DMS79 (cell line): ENCODE results near the gene TOMM20.
A peak's percentile ranks its signal among the peaks of the same experiment; 100 is the strongest.
"Not testable (repeated sequence)": the region's sequence is repeated elsewhere in the genome, so short reads cannot be mapped to it uniquely, and the experiment has no call there.

Experiments used
- DNase-seq: peaks from one replicate; lab custom pipeline; 2025; lab: John Stamatoyannopoulos, UW

Gene TOMM20

DNA sequence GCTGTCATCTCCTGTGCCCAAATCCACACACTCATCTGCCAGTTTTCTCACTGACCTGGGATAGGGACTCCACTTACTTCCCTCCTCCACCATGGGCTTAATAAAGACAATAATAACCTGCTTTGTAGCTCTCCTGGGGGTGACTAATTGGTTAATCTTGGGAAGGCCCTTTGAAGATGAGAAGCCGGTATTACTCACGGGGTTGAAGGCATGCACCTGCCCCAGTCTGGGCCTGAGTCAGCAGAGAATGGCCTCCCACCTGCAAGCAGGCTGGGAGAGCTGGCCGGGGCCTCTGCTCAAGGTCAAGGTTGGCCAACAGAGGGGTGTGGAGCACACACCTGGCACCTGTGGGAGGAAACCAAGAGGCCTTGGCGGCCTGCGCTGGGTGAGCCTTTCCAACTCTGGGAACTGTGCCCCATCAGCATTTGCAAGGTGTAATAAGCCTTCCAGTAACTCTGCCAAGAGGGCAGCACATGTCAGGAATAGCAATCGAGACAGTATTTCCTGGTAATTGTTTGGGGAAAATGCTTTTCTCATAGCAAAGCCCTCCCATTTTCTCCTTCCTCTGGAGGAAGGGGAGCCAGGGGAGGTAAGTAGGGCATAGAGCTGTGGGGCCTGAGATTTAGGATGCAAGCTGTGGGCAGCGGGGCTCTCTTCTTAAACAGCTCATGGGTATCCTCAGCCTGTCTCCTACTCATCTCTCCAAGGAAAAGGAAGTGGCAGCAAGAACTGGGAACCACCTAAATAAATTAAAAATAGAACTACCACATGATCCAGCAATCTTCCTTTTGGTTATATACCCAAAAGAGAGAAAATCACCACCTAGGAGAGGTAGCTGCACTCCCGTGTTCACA is 49.0 kb downstream of the TOMM20 start:
- DNase-seq: peak; percentile 60

DNA sequence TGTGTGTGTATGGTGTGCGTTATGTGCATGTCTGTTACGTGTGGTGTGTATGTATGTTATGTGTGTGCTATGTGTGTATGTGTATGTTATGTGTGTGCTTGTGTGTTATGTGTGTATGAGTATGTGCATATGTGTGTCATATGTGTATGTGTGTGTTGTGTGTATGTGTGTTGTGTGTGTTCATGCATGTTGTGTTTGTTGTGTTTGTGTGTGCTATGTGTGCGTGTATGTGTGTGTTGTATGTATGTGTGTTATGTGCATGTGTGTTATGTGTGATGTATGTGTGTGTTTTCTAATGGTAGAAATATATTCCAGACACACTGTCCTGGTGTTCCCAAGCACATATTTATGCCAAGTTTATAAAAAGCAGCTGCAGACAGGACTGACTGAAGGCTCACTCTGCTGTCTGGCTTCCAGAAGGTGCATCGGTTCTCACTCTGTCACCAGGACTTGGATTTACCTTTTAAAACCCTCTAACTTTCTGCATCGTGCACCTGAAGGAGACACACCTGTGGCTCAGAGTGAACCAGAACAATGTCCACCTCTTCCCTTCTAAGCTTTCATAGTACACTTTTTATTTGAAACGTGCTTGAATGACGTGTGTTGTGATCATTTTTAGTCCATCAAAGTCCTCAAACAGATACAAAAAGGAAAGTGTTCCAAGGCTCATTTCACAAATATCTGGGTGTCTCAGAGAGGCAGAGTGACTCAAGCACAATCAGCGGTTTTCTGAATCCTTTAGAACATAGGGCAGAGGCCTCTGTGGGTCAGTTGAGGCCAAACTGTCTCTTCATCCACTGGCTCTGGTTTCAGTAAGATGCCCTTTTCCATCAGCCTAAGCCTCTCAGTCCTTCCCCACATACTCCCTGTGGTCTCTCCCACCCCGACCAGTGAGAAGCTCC is 49.9 kb downstream of the TOMM20 start:
- DNase-seq: no peak

DNA sequence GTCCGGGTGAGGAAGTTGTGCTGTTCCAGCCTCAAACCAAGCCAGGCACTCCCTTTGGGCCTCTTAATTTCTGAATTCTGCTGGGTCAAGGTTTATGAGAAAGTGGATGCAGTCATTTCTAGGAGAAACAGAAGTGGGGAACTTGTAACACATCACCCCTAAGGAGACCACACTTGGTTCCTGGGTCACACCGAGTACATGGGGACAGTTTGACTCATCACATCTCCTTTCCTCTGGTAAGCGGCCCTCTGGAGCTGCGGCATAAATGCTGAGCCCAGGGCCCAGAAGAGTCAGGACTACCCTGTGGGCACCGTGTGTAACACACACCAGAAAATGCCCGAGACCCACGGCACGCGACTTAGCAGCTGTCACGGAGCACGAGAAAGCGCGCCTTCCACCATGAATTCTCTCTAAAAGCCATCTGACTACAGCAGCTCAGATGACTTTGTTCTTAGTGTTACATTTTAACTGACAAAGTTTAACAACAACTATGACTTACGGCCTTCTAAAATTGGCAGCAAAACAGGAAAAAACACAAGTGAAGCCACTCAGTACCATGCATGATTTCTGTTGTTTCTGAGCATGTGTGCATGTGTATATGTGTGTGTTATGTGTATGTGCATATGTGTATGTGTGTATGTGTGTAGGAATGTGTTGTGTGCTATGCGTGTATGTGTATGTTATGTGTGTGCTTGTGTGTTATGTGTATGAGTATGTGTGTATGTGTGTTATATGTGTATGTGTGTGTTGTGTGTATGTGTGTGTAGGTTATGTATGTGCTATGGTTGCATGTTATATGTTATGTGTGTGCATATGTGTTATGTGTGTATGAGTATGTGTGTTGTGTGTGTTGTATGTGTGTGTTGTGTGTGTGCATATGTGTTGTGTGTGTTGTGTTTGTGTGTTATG is 50.8 kb downstream of the TOMM20 start:
- no peak for DNase-seq

DNA sequence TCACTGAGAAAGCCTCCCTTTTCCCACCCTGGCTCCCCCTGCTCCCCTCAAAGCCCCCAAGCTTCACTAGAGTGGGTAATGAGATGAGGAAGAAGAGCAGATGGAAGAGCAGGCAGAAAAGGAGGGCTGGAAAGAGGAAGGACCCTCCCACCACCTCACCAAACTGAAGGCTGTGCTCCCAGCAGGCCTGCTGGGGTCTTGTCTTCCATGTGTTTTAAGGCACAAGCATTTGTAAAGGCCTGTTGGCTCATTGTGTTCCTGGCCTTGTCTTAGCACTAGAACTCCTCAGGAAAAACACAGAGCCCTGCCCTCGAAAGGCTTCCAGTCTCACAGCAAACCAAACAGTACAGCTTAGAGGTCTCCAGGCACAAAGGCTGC is 51.5 kb downstream of the TOMM20 start:
- no peak for DNase-seq

DNA sequence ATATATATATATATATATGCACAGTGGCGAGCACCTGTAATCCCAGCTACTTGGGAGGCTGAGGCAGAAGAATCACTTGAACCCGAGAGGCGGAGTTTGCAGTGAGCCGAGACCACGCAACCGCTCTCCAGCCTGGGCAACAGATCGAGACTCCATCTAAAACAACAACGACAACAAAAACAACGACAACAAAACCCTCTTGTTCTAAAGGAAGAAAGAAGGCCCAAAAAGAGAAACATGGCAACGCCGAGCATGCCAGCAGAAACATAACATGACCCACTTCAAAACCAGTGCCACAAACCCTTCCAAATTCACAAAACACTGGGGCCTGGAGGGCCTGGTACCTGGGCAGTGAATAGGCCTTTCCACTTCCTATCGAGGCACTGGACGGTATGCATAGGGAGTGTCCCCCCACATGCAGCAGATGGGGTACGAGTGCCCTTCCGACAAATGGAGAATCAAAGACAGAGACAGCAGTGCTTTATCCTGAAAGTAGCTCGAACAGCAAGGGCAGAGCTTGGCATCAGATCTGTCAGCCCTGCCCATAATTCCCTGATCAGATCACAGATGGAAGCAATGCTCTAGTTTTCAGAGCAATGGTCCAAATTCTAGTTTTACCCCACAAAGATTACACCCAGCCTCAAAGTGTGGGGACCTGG is 52.0 kb downstream of the TOMM20 start:
- no peak for DNase-seq

DNA sequence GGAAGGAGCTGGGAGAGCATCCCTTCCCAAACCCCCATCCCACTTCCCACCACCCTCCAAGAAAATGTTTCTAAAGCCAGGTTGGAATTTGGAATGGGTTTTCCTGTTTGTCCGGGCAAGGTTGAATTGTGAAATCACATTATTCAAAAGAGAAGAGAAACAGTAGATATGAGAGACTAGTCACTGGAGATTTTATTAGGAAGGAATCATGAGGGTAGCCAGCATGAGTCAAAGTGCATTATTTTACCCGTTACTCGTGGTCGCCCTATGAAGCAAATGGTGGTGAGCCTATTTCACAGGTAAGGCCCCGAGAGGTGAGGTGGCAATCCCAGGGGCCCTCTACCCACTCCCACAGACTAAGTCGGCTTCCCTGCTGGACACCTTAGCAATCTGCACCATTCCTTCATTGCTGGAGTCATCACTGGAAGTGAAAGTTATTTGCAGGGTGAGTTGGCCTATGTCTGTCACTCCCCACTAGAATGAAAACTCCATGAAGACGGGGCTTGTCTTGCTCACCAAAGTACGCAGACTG is 52.8 kb downstream of the TOMM20 start:
- DNase-seq: no peak

DNA sequence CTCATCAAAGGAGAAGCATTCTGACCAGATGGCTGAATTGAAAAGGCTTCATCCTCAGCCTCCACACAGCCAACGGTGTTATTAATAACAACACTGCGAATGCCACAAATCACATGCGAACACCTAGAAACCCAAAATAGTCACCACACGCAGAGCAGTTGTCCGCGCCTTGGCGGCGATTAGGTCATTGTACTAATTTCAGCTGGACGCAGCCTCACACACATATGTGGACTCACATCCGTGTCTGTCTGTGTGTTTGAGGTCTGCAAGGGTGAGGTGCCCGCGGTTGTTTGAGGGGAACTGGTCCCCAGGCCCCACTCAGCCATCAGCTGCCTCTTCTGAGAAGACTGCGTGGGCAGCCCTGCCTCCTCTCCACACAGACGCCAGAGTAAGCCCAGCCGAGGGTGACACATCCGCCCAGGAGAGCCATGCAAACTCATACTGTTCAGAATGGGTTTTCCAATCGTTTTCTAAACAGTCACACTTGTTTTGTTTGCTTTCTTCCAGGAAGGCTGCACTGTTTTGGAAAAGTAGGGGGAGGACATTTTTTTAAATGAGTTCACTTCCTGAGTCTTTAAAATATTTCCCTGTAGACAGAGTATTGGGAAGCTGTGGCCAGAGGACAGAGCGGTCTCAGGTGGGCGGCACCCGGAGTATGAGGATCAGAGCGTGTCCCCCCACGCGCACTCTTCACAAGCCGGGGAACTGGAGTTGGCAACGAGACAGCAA is 53.4 kb downstream of the TOMM20 start:
- no peak for DNase-seq

DNA sequence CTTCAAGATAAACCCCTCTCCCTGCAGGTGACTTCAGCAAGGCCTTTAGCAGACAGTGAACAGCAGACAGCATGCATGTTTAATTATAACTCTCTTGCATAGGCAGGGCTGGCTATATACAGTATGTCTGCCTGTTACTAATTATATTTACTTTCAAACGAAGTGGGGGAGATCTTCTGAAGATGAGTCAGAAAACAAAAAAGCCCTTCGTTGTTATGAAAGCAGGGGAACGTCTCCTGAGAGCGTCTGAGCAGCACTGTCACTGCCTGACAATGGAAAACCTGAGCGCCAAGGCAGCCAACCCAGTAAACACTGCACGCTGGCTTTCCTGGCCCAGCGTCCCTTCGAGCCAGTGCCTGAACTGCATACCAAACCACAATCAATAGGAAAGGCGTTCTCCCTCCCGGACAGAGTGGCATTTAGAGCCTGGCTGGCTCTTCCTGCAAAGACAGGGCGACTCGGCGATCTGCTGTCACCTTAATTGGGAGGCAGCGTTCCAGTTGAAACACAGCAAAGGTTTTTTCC is 54.1 kb downstream of the TOMM20 start:
- no peak for DNase-seq

DNA sequence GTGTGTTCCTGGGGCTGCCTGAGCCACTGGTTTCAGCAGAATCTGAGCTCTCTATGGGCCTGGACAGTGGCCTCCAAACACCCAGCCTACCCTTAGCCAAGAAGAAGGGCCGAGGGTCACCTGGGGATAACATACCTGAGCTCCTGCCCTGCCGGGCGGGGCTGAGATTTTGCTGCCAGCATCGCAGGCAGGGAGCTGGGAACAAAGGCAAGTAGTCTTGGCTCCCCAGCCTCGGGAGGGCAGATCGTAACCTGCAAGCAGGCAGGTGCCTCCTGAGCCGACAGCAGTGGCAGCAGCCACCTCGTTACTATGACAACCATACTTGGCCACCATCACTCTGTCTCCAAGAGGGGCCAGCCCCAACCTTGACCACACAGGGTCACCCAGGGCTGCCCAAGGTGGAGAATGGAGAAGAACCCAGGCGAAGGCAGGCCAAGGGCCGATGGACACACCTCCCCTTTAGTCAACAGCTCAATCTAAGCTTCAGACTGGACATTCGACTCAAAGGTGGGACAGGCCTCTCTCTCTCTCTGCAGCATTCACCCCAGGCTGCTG is 54.6 kb downstream of the TOMM20 start:
- peak; percentile 43 for DNase-seq

DNA sequence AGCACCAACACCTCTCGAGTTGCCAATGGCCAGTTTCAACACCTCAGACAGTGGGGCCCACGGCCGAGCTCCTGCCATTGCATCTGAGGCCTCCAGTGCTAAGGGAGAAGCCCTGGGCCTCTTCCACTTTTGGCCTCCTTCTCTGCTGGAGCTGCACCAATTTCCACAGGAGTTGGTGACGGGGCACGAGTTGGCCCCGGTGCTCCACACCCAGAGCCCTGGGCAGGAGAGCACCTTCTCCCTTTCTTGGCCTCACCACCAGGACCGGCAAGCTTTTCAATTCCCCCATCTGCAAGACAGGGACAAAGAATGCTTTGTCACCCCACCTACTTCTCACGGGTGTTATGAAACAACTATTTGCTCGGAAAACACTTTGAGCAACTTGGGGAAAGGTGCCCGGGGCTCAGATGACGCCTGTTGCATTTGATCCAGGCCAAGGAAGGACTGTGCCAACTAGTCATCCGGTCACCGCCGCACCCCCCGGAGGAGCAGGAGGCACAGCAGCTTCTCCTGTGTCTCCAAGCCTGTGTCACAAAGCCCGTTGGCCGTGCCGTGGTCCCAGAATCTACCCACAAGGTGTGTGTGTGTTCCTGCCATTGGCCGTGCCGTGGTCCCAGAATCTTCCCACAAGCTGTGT is 55.2 kb downstream of the TOMM20 start:
- no peak for DNase-seq

DNA sequence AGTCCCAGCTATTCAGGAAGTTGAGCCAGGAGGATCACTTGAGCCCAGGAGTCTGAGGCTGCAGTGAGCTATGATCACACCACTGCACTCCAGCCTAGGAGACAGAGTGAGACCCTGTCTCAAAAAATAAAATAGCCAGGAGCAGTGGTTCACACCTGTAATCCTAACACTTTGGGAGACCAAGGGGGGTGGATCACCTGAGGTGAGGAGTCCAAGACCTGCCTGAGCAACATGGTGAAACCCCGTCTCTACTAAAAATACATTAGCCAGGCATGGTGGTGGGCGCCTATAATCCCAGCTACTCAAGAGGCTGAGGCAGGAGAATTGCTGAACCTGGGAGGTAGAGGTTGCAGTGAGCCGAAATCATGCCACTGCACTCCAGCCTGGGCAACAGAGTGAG is 56.1 kb downstream of the TOMM20 start:
- DNase-seq: not testable (repeated sequence)

DNA sequence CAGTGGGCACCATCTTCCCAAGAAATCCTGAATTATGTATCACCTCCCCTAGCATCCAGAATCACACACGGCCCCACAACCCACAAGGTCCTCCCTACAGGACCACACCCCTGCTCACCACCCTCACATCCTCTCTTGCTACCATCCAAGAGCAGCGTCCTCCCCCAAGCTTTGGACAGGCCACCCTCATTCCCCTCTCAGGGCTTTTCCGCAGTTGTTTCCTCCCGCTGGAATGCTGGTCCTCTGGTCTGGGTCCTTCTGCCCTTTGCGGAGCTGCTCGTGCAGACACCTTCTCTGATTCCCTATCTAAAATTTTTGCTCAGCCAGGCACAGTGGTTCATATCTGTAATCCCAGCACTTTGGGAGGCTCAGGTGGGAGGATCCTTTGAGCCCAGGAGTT is 56.5 kb downstream of the TOMM20 start:
- no peak for DNase-seq

DNA sequence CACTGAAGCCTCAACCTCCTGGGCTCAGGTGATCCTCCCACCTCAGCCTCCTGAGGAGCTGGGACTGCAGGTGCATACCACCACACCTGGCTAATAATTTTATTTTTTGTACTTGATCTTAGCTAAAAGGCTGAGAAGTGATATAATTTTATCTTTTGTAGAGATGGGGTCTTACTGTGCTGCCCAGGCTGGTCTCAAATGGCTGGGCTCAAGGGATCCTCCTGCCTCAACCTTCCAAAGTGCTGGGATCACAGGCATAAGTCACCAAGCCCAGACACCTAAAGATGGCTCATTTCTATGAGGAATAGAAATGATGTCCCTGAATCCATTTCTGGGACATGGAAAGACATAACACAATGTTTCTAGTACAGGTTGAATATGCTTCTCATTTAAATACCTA is 57.8 kb downstream of the TOMM20 start:
- no peak for DNase-seq

DNA sequence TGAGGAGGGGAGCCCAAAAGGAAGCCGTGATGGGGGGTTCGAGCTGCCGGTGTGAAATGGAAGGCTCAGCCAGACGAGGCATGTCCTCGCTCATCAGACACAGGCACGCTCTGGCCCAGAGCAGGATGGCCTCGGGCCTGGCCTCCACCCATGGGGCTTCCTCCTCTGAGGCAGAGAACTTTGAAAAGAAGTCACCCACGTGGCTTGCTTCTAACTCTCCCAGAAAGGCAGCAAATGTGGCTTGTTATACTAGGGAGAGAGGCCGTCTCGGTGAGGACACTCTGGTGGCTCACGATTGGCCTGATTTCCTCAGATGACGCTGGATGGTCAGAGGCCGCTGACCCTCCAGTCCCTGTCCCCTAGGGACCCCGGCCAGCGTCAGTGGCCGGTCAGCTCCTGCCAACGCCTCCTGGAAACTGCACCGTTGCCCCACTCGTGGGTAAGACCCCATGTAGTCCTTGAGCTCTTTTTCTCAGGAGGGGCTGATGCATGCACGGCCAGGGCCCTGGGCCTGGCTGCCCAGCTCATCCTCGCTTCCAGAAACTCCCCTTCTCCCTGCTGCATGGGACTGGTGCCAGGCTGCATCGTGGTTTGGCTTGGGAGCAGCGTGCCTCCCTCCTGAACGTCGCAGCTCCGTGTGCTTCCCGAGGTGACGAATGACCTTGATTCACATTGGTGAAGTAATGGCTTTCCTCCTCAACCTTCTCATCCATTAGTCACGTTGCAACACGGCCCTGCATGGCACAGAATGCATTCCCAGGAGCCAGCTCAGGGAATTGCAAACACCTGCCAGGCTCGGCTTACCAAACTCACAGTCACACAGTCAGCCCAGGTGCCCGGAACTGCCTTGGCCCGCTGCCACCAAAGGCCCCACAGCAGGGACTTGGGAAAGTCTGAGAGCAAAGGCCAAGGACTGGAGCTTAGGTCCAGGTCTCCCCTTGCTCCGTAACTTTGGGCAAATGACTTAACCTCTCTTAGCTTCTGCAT is 58.8 kb downstream of the TOMM20 start:
- peak; percentile 89 for DNase-seq

DNA sequence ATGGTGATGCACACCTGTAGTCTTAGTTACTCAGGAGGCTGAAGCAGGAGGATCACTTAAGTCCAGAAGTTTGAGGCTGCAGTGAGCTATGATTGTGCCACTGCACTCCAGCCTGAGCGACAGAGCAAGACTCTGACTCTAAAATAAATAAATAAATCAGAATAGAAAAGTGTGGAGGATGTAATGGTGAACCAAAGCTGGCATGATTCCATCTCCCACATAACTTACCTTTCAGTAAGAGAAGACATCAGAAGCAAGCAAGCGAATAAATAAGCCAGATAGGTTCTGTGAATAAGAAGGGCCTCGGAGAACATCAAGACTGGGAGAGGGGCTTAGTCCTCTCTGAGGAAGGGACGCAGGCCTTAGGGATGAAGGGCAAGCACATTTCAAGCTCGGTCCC is 59.5 kb downstream of the TOMM20 start:
- no peak for DNase-seq

DNA sequence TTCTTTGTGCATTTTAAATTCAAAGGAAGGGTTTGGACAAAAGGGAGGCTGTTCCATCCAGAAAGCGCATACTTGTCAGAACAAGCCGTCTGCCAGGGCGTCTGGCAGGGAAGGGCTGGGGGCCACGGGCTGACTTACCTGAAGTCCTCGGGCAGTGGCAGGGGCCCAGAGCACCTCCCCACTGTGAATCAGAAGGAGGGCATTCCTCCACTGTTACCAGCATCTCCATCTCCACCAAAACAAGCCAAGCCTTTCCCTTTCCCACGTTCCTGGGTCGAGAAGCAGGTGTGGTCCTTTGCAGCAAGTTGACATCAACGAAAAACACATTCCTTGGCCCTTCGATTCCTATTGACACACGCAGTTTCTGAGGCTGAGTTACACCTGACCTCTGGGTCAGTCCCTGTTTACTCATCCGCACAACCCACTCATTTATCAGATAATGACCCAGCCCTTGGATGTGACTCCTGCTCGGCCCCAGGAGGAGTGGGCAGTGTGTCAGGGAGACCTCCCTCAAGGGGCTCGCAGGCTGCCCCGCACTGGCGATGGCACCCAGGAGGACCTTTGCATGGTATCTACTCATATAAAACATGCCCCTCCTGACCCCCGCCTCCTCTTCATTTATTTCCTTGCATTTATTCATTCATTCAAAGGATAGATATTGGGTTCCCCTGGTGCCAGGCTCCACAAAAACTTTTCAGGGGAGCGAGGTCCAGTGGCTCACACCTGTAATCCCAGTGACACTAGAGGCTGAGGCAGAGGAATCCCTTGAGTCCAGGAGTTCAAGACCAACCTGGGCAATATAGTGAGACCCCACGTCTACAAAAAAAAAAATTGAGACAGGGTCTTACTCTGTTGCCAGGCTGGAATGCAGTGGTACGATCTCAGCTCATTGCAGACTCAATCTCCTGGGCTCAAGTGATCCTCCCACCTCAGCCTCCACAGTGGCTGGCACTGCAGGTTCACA is 60.2 kb downstream of the TOMM20 start:
- no peak for DNase-seq
